Mammary epithelial cell (primary cell): ENCODE results near the gene NLRC5.
"Not testable (repeated sequence)": the region's sequence is repeated elsewhere in the genome, so short reads cannot be mapped to it uniquely, and the experiment has no call there.

Experiments
- CTCF ChIP-seq, 2 donors: IDR thresholded peaks in 1 of 2; conservative IDR thresholded peaks in 1 of 2; 2 replicates each; pipeline ENCODE4 v1.5.1; 2011 to 2012; ENCODE audit warnings: inconsistent platforms in 2 of 2, low read length in 2 of 2, mild to moderate bottlenecking in 2 of 2, control low read depth in 1 of 2, low read depth in 1 of 2; ENCODE audit not compliant: insufficient read depth in 1 of 2; ENCODE audit errors: extremely low read depth in 1 of 2
- EZH2 ChIP-seq: IDR thresholded peaks from 2 replicates; pipeline ENCODE4 v1.6.1; 2012; ENCODE audit warnings: low read length, inconsistent platforms, borderline replicate concordance

GRCh38 chr16:57109259-57110105, 120.1 kb downstream of the NLRC5 start:
- not testable (repeated sequence) for TF ChIP-seq CTCF (conservative IDR thresholded peaks at IDR 0.05 in 1 of 2, IDR thresholded peaks at IDR 0.05 in 1 of 2; ENCODE audit: extremely low read depth in 1 of 2, insufficient read depth in 1 of 2, low read depth in 1 of 2, low read length in 2 of 2); EZH2
